ENCODE results near the gene SEMA5B. TPM values are rescaled to one million over a fixed set of nuclear protein-coding genes. Genes with fewer than 3 reads are reported as not detected.

The SEMA5B gene
- total RNA-seq, 2 experiments from 2014 or later = 0.13 to 2.3 TPM

DNA sequence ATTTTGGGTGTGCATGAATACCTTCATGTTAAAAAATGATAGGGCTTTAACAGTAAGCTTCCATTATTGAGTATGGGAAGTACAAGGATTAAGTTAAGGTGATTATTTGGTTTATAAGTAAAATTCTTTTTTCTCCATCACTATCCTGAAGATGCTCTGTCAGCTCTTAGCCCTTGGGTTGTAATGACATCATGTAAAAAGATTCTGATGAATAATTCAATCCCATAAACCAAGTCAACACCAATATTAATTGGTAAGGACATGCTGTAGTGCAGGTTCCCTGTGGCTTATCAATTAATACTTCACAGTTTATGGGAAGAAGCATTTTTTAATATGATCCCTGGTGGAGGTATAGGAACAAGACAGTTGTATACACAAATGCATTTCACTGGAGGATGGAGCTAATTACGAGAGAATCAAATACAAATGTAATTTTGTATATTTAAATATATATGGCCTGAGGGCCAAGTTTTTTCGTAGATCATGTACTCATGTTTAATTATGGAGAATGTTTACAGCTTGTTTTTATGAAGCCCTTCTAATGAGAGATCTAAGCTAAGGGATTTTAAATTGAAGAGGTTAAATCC lies 145.1 kb downstream of the SEMA5B start:
- Histone ChIP-seq H3K79me2 (ENCODE audit: insufficient read depth, low read depth, low read length) (no peaks in the 10 kb centered on the region), H3K4me1 (ENCODE audit: insufficient read depth, low read length, poor library complexity, severe bottlenecking) (no peaks in the 10 kb centered on the region), H3K9me2 (ENCODE audit: insufficient read depth, low read length) (no peaks in the 10 kb centered on the region), H3K9me3 (ENCODE audit: low read length) (no peaks in the 10 kb centered on the region), H4K20me1 (ENCODE audit: insufficient read depth, low read length) (no peaks in the 10 kb centered on the region), H3K36me3 (ENCODE audit: insufficient read depth, low read length) (no peaks in the 10 kb centered on the region), H3K4me2 (ENCODE audit: low read length) (no peak overlapping the region), H3K4me3 (ENCODE audit: low read depth, low read length, poor library complexity, severe bottlenecking) (no peak overlapping the region), H3K27ac (ENCODE audit: low read depth, low read length, poor library complexity, severe bottlenecking) (no peak overlapping the region), H2AFZ (ENCODE audit: low read length) (no peak overlapping the region)
- intact Hi-C loops (cut with micrococcal nuclease; ENCODE audit: unreplicated experiment) = no loop called here
- ChIA-PET CTCF (ENCODE audit: unreplicated experiment) (no interaction called here), POLR2A (interaction anchor here (1.3 to 2.1 kb wide), 2 partner anchors 11 to 27 kb away, joined by 3 to 5 read pairs; no protein-coding TSS in a partner anchor)
- TF ChIP-seq, protein P1, sequence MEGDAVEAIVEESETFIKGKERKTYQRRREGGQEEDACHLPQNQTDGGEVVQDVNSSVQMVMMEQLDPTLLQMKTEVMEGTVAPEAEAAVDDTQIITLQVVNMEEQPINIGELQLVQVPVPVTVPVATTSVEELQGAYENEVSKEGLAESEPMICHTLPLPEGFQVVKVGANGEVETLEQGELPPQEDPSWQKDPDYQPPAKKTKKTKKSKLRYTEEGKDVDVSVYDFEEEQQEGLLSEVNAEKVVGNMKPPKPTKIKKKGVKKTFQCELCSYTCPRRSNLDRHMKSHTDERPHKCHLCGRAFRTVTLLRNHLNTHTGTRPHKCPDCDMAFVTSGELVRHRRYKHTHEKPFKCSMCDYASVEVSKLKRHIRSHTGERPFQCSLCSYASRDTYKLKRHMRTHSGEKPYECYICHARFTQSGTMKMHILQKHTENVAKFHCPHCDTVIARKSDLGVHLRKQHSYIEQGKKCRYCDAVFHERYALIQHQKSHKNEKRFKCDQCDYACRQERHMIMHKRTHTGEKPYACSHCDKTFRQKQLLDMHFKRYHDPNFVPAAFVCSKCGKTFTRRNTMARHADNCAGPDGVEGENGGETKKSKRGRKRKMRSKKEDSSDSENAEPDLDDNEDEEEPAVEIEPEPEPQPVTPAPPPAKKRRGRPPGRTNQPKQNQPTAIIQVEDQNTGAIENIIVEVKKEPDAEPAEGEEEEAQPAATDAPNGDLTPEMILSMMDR (conservative IDR thresholded peaks at IDR 0.05; ENCODE audit: low read length) = no peak
- no peak for DNase-seq (ENCODE audit: low spot score)
- no TSS peak for BruUV-seq (replicated peaks)

DNA sequence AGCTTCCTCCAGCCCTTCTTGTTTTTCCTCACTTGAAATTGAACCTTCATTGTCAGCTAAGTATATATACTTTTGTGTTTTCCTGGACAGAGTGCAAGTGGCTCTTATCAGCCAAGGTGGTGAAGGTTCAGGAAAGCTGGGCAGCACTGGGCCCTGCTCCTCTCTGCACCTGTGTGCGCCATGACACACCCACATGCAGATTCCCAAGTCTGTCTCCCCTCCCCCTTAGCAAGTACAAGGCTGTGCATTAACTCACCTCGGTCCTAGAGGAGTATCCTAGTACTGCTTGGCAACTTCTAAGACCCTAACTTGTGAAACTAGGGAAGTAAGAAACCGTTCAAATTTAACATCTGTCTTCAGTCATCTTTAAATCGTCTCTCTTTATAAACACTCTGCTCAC lies 146.9 kb downstream of the SEMA5B start:
- H3K36me3 ChIP-seq (ENCODE audit: insufficient read depth, low read length) = no peaks in the 10 kb centered on the region
- POLR2A ChIA-PET = interaction anchor here (0.5 kb wide), 1 partner anchor 13 kb away, joined by 3 read pairs; no protein-coding TSS in a partner anchor
- no peaks in the 10 kb centered on the region for H3K9me3 ChIP-seq (ENCODE audit: low read length)
- no peaks in the 10 kb centered on the region for H3K4me1 ChIP-seq (ENCODE audit: insufficient read depth, low read length, poor library complexity, severe bottlenecking)
- no peak for TF ChIP-seq EZH2phosphoT487 (IDR thresholded peaks at IDR 0.05; ENCODE audit: borderline replicate concordance, low read depth, low read length)
- TF ChIP-seq, protein P1 (conservative IDR thresholded peaks at IDR 0.05; ENCODE audit: low read length) = no peak
- DNase-seq (ENCODE audit: low spot score) = no peak
- BruUV-seq (replicated peaks) = no TSS peak
- no peak overlapping the region for H3K27ac ChIP-seq (ENCODE audit: low read depth, low read length, poor library complexity, severe bottlenecking)
- CTCF ChIA-PET (ENCODE audit: unreplicated experiment) = no interaction called here
- no peak overlapping the region for H2AFZ ChIP-seq (ENCODE audit: low read length)
- H4K20me1 ChIP-seq (ENCODE audit: insufficient read depth, low read length) = no peaks in the 10 kb centered on the region
- no peaks in the 10 kb centered on the region for H3K79me2 ChIP-seq (ENCODE audit: insufficient read depth, low read depth, low read length)
- no peak overlapping the region for H3K4me2 ChIP-seq (ENCODE audit: low read length)
- intact Hi-C loops (cut with micrococcal nuclease; ENCODE audit: unreplicated experiment) = no loop called here
- no peaks in the 10 kb centered on the region for H3K9me2 ChIP-seq (ENCODE audit: insufficient read depth, low read length)
- no peak overlapping the region for H3K4me3 ChIP-seq (ENCODE audit: low read depth, low read length, poor library complexity, severe bottlenecking)

DNA sequence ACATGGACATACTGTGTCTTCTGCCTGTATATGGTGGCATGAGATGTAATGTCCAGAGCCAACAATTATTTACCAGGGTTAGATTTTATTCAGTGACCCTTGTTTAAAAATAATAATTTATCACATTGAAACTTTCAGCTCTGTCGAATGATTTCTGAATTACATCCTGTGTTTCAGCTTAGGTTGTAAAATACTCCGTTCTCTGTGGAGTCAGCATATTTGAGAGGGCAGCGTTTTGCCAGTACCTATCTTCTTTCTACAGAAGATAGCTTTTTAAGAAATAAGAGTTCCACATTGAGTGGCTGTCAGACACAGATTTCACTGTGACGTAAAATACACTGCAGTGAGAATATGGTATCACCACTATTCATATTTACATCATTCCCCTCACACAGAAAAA lies 147.4 kb downstream of the SEMA5B start:
- Histone ChIP-seq H3K9me2 (ENCODE audit: insufficient read depth, low read length) (no peaks in the 10 kb centered on the region), H3K4me1 (ENCODE audit: insufficient read depth, low read length, poor library complexity, severe bottlenecking) (no peaks in the 10 kb centered on the region), H3K27ac (ENCODE audit: low read depth, low read length, poor library complexity, severe bottlenecking) (no peak overlapping the region), H3K4me3 (ENCODE audit: low read depth, low read length, poor library complexity, severe bottlenecking) (no peak overlapping the region), H4K20me1 (ENCODE audit: insufficient read depth, low read length) (no peaks in the 10 kb centered on the region), H2AFZ (ENCODE audit: low read length) (no peak overlapping the region), H3K79me2 (ENCODE audit: insufficient read depth, low read depth, low read length) (no peaks in the 10 kb centered on the region), H3K36me3 (ENCODE audit: insufficient read depth, low read length) (no peaks in the 10 kb centered on the region), H3K9me3 (ENCODE audit: low read length) (no peaks in the 10 kb centered on the region), H3K4me2 (ENCODE audit: low read length) (no peak overlapping the region)
- intact Hi-C loops (cut with micrococcal nuclease; ENCODE audit: unreplicated experiment) = no loop called here
- BruUV-seq (replicated peaks) = no TSS peak
- POLR2A ChIA-PET = no interaction called here
- CTCF ChIA-PET (ENCODE audit: unreplicated experiment) = no interaction called here
- no peak for DNase-seq (ENCODE audit: low spot score)
- TF ChIP-seq, protein P1 (conservative IDR thresholded peaks at IDR 0.05; ENCODE audit: low read length) = no peak
- no peak for TF ChIP-seq EZH2phosphoT487 (IDR thresholded peaks at IDR 0.05; ENCODE audit: borderline replicate concordance, low read depth, low read length)
